NCI-H1436 (cell line): ENCODE measurements around the gene ZSWIM5.
"Not testable (repeated sequence)": the region's sequence is repeated elsewhere in the genome, so short reads cannot be mapped to it uniquely, and the experiment has no call there.

ENCODE experiments used
- DNase-seq: peaks from one replicate; lab custom pipeline; 2025; lab: John Stamatoyannopoulos, UW

ZSWIM5 gene

GRCh38 chr1:45003741-45004140 lies 202.7 kb downstream of the ZSWIM5 start:
- no peak for DNase-seq

GRCh38 chr1:45002650-45003645 lies 203.5 kb downstream of the ZSWIM5 start:
- no peak for DNase-seq

GRCh38 chr1:45001576-45001975 lies 204.8 kb downstream of the ZSWIM5 start:
- DNase-seq = not testable (repeated sequence)

GRCh38 chr1:45001011-45001481 lies 205.4 kb downstream of the ZSWIM5 start:
- DNase-seq = no peak

- DNase-seq = no peak
Observed at GRCh38 chr1:44999232-44999631, 207.2 kb downstream of the ZSWIM5 start.

GRCh38 chr1:44995467-44996238 lies 210.8 kb downstream of the ZSWIM5 start:
- no peak for DNase-seq

- DNase-seq = no peak
Observed at GRCh38 chr1:44994309-44994898, 212.0 kb downstream of the ZSWIM5 start.

- DNase-seq = no peak
Observed at GRCh38 chr1:44988531-44989156, 217.8 kb downstream of the ZSWIM5 start.

GRCh38 chr1:44985747-44986359 lies 220.6 kb downstream of the ZSWIM5 start:
- DNase-seq = no peak

GRCh38 chr1:44977372-44977771 lies 229.0 kb downstream of the ZSWIM5 start:
- not testable (repeated sequence) for DNase-seq

- no peak for DNase-seq
Observed at GRCh38 chr1:44976252-44976651, 230.2 kb downstream of the ZSWIM5 start.

GRCh38 chr1:44973645-44974044 lies 232.8 kb downstream of the ZSWIM5 start:
- no peak for DNase-seq

GRCh38 chr1:44970317-44970716 lies 236.1 kb downstream of the ZSWIM5 start:
- no peak for DNase-seq
